Lung (tissue), 12 donors: ENCODE data around the gene TNFRSF21. TPM values are rescaled to one million over a fixed set of nuclear protein-coding genes. Genes with fewer than 3 reads are reported as not detected.
"Not testable (repeated sequence)": the region's sequence is repeated elsewhere in the genome, so short reads cannot be mapped to it uniquely, and the experiment has no call there.

Experiments
- ATAC-seq: fragments of 200-7000 bp; cut with Tn5 transposase; one replicate; pipeline ENCODE4 v1.9.1; 2020; ENCODE audit warnings: moderate number of reproducible peaks; ENCODE audit not compliant: insufficient read depth, low FRiP score
- DNase-seq, 3 donors: peaks; one replicate each; pipeline ENCODE4 v3.0.0-alpha.2; 2013 to 2017
- H3K27ac ChIP-seq, 2 donors: one replicate each; pipeline ENCODE4 v1.5.1; 2013; ENCODE audit warnings: mild to moderate bottlenecking in 2 of 2, moderate library complexity in 2 of 2, control low read depth in 1 of 2, inconsistent platforms in 1 of 2, low read depth in 1 of 2, low read length in 1 of 2
- H3K27me3 ChIP-seq, 3 donors: one replicate each; pipeline ENCODE4 v1.5.1; 2013; ENCODE audit warnings: low read length in 2 of 3; ENCODE audit not compliant: control insufficient read depth in 3 of 3, insufficient read depth in 3 of 3
- H3K36me3 ChIP-seq, 4 donors: one replicate each; pipeline ENCODE4 v1.5.1; 2013; ENCODE audit warnings: low read length in 4 of 4, mild to moderate bottlenecking in 1 of 4, moderate library complexity in 1 of 4; ENCODE audit not compliant: control insufficient read depth in 4 of 4, insufficient read depth in 4 of 4
- H3K4me1 ChIP-seq, 5 donors: one replicate each; pipeline ENCODE4 v1.5.1; 2013; ENCODE audit warnings: low read length in 5 of 5, mild to moderate bottlenecking in 2 of 5, moderate library complexity in 1 of 5; ENCODE audit not compliant: control insufficient read depth in 5 of 5, insufficient read depth in 5 of 5
- H3K4me3 ChIP-seq: one replicate; pipeline ENCODE4 v1.5.1; 2013; ENCODE audit warnings: mild to moderate bottlenecking, control low read depth, moderate library complexity
- H3K9ac ChIP-seq, 2 donors: one replicate each; pipeline ENCODE4 v1.5.1; 2013; ENCODE audit warnings: low read length in 2 of 2, control low read depth in 1 of 2; ENCODE audit not compliant: insufficient read depth in 1 of 2
- H3K9me3 ChIP-seq, 4 donors: one replicate each; pipeline ENCODE4 v1.5.1; 2013; ENCODE audit warnings: low read length in 3 of 4, mild to moderate bottlenecking in 1 of 4, moderate library complexity in 1 of 4; ENCODE audit not compliant: control insufficient read depth in 4 of 4, insufficient read depth in 3 of 4
- WGBS, 2 donors: extraction: QIAGEN DNeasy Blood & Tissue Kit; methylation state at CpG; one replicate each; pipeline ENCODE4 v1.1.7; 2013; 5-methylcytosine and 5-hydroxymethylcytosine counted together
- polyA plus RNA-seq, 2 donors: library from polyadenylated mRNA; stranded (reverse); fragments of 200-250 nt; gene quantifications; one replicate each; pipeline ENCODE4 v1.2.1, GENCODE V29; 2013
- total RNA-seq, 2 donors: library from RNA; depleted of rRNA in 1 of 2; stranded (reverse); fragments of >200 nt in 1 of 2; gene quantifications; one replicate each; pipeline ENCODE4 v1.2.1, GENCODE V29; 2014 to 2021
- TF ChIP-seq, protein P1 (sequence below): IDR thresholded peaks from 2 replicates; pipeline ENCODE4 v1.5.1; 2012; ENCODE audit warnings: mild to moderate bottlenecking; ENCODE audit errors: control extremely low read depth, extremely low read depth
- donor health status: control.
- donor health status: control.
- donor health status: Bipolar disorder and iron deficiency.
- donor health status: healthy.
- donor health status: DM: yes; HTN: yes; CAD: no.

Gene TNFRSF21
- total and polyA plus RNA-seq, 4 donors = 11.1 to 36.6 (median 24.5) TPM

DNA sequence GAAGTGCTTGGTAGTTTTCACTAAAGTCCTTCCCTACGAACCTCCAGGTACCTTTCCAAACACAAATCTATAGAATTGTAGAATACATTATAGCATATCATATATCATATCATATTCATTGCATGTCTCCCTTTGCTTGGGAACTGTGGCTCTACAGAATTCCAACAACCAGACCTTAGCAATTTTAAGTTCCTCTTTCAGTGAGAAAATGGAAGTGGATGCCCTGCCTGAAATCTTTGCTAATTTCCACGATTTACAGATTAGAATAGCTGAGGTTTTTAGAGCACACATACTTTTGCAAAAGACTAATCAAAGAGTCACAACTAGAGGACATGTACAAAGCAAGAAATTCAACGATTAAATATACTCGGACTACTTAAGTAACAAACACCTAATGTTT, 78.6 kb downstream of the TNFRSF21 start:
- TF ChIP-seq, protein P1, sequence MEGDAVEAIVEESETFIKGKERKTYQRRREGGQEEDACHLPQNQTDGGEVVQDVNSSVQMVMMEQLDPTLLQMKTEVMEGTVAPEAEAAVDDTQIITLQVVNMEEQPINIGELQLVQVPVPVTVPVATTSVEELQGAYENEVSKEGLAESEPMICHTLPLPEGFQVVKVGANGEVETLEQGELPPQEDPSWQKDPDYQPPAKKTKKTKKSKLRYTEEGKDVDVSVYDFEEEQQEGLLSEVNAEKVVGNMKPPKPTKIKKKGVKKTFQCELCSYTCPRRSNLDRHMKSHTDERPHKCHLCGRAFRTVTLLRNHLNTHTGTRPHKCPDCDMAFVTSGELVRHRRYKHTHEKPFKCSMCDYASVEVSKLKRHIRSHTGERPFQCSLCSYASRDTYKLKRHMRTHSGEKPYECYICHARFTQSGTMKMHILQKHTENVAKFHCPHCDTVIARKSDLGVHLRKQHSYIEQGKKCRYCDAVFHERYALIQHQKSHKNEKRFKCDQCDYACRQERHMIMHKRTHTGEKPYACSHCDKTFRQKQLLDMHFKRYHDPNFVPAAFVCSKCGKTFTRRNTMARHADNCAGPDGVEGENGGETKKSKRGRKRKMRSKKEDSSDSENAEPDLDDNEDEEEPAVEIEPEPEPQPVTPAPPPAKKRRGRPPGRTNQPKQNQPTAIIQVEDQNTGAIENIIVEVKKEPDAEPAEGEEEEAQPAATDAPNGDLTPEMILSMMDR = no peak
- DNase-seq (no peak), ATAC-seq (no peak)
- Histone ChIP-seq H3K4me1 (peaks cover 0 to 4% (median 0%) of the 10 kb centered on the region in 5 donors), H3K9ac (no peak overlapping the region), H3K27me3 (no peaks in the 10 kb centered on the region), H3K9me3 (no peaks in the 10 kb centered on the region), H3K36me3 (no peaks in the 10 kb centered on the region), H3K4me3 (no peak overlapping the region), H3K27ac (no peak overlapping the region)
- 83 to 87% methylated on average over 4 of the region's 4 CpGs for WGBS, 2 donors

DNA sequence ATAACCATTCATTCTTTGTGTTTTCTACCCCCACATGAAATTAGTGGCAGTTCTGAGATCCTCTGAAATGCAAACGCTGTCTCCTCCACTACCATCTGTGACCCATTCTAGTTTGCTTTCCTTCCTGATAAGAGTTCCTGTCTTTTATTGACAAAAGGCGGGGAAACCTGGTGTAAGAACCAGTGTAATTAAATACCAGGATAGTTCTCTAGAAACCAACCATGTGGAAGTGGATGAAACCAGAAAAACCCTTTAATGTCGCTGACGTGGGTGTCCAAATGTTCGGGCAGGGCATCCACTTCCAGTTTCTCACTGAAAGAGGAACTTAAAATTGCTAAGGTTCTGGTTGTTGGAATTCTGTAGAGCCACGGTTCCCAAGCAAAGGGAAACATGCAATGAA, 79.1 kb downstream of the TNFRSF21 start:
- TF ChIP-seq, protein P1 = no peak
- Histone ChIP-seq H3K9ac (no peak overlapping the region), H3K9me3 (no peaks in the 10 kb centered on the region), H3K4me1 (no peaks in the 10 kb centered on the region), H3K4me3 (no peak overlapping the region), H3K27ac (no peak overlapping the region), H3K36me3 (no peaks in the 10 kb centered on the region), H3K27me3 (no peaks in the 10 kb centered on the region)
- no peak for DNase-seq
- no peak for ATAC-seq
- WGBS, 2 donors = 52 to 53% methylated on average over 6 of the region's 6 CpGs

DNA sequence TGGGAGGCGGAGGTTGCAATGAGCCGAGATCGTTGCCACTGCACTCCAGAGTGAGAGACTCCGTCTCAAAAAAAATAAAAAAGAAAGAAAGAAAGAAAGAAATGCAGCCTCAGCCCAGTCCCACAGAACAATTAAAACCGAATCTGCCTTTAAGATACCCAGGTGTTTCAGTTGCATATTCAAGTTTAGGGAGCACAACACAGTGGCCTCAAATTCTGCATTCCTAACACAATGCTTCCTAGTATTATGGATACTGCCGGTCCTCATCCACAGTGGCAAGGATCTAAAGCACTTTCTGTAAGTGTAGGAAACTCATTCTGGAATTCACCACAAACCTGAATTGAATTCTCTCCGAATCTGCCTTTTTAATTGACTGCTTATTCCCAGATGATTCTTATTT, 80.5 kb downstream of the TNFRSF21 start:
- TF ChIP-seq, protein P1 = no peak
- Histone ChIP-seq H3K9ac (no peak overlapping the region), H3K36me3 (no peaks in the 10 kb centered on the region), H3K27me3 (no peaks in the 10 kb centered on the region), H3K9me3 (no peaks in the 10 kb centered on the region), H3K4me1 (no peaks in the 10 kb centered on the region), H3K27ac (no peak overlapping the region), H3K4me3 (no peak overlapping the region)
- 95 to 98% methylated on average over 7 of the region's 7 CpGs for WGBS, 2 donors
- ATAC-seq (no peak), DNase-seq (no peak)

DNA sequence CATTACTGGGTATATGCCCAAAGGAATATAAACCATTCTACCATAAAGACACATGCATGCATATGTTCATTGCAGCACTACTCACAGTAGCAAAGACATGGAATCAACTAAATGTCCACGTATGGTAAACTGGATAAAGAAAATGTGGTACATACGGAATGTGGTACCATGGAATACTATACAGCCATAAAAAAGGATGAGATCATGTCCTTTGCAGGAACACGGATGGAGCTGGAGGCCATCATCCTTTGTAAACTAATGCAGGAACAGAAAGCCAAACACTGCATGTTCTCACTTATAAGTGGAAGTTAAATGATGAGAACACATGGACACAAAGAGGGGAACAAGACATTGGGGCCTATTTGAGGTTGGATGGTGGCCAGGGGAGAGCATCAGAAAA, 81.6 kb downstream of the TNFRSF21 start:
- DNase-seq, H3K27me3 ChIP-seq, H3K9ac ChIP-seq, H3K27ac ChIP-seq, H3K36me3 ChIP-seq, H3K4me1 ChIP-seq, H3K4me3 ChIP-seq, ATAC-seq, H3K9me3 ChIP-seq: not testable (repeated sequence)
- WGBS, 2 donors = 97 to 98% methylated on average over 3 of the region's 3 CpGs

DNA sequence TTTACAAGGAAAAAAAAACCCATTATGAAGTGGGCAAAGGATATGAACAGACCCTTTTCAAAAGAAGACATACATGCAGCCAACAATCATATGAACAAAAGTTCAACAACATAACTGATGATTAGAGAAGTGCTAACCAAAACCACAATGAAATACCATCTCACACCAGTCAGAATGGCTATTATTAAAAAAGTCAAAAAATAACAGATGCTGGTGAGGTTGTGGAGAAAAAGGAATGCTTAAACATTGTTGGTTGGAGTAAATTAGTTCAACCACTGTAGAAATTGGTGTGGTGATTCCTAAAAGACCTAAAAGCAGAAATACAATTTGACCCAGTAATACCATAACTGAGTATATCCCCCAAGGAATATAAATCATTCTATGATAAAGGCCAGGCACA, 86.5 kb downstream of the TNFRSF21 start:
- not testable (repeated sequence) for ATAC-seq, H3K27ac ChIP-seq, DNase-seq, H3K27me3 ChIP-seq, H3K4me3 ChIP-seq, H3K9ac ChIP-seq, H3K36me3 ChIP-seq, H3K4me1 ChIP-seq, H3K9me3 ChIP-seq
